A204.1 (cell line): ENCODE measurements around the gene SPOCK1.
"Not testable (repeated sequence)": the region's sequence is repeated elsewhere in the genome, so short reads cannot be mapped to it uniquely, and the experiment has no call there.

Source experiments
- FAIRE-seq: peaks from 2 replicates; lab custom pipeline; 2012; peaks lifted over from hg19 to GRCh38; lab: Jason Lieb, UNC

SPOCK1 gene

DNA sequence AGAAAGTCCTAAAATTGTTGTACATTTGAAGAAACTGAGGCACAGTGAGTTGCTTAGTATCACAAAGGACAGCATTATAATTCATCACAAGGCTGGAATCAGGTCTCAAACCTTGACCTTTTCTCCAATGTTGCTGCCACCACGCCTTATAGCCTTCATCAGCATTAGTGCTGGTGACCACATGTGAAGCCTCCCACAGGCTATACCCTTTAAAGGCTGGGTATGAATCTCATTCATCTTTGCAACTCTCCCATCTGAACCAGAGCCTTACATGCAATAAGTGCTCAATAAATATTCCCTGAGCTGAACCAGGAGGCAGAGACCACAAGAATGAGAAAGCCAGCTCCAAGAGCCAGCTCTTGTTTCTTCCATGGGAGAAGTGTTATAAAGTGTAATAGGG lies 104.7 kb downstream of the SPOCK1 start:
- FAIRE-seq = no peak

GRCh38 chr5:137393196-137393993 lies 105.7 kb downstream of the SPOCK1 start:
- no peak for FAIRE-seq

DNA sequence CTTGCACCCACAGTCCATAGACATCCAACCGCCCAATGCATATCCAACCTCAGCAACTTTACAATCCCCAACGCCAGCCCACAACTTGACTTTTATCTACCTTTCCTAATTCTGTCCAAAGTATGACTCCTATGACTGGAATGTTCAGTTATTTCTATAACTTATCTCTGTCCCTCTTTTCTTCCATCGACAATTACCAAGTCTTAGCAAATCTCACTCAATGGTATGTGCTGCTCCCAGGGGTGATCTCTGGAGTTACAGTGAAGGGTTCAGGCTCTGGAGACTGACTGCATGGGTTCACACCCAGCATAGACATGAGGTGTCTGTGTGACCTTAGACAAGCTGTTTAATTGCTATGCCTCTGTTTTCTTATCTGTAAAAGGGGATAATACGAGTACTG lies 106.9 kb downstream of the SPOCK1 start:
- FAIRE-seq = no peak

DNA sequence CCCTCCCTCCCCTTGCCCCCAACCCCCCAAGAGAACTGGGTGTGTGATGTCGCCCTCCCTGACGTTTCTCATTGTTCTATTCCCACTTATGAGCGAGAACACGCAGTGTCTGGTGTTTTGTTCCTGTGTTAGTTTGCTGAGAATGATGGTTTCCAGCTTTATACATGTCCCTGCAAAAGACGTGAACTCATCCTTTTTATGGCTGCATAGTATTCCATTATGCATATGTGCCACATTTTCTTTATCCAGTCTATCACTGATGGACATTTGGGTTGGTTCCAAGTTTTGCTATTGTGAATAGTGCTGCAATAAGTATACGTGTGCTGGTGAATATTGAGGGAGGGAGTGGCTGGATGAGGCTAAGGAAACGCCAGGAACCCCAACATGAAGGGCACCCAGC lies 108.1 kb downstream of the SPOCK1 start:
- not testable (repeated sequence) for FAIRE-seq

DNA sequence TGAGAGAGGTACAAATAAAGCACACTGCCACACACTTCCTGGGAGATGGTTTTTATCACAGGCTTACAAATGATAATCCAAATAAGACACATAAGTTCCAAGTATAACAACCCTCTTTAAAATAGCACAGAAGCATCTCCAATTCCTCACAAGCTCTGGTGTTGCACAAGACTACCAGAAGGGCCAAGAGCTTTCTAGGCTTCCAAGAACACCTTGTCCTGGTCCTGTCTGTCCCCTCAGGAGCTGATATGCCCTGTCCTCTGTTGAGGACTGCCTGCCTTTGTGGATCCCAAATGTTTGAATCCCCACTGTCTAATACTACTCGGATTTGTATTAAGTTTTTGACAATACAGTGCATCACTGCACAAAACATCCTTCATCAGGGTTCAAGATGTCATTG lies 110.1 kb downstream of the SPOCK1 start:
- no peak for FAIRE-seq

- FAIRE-seq = no peak
These were observed 114.1 kb downstream of the SPOCK1 start for GRCh38 chr5:137385064-137385463.

- FAIRE-seq = no peak
These were observed 115.2 kb downstream of the SPOCK1 start for GRCh38 chr5:137383909-137384308.

DNA sequence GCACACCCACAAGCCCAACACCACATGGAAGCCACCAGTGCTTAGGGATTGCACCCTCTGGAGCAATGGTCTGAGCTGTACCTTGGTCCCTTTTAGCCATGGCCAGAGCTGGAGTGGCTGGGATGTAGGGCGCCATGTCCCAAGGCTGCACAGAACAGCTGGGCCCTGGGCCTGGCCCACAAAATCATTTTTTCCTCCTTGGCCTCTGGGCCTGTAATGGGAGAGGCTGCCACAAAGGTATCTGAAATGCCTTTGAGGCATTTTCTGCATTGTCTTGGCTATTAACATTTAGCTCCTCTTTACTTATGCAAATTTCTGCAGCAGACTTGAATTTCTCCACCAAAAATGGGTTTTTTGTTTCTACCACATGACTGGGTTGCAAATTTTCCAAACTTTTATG lies 117.6 kb downstream of the SPOCK1 start:
- FAIRE-seq = no peak

GRCh38 chr5:137379555-137380286 lies 119.4 kb downstream of the SPOCK1 start:
- no peak for FAIRE-seq

DNA sequence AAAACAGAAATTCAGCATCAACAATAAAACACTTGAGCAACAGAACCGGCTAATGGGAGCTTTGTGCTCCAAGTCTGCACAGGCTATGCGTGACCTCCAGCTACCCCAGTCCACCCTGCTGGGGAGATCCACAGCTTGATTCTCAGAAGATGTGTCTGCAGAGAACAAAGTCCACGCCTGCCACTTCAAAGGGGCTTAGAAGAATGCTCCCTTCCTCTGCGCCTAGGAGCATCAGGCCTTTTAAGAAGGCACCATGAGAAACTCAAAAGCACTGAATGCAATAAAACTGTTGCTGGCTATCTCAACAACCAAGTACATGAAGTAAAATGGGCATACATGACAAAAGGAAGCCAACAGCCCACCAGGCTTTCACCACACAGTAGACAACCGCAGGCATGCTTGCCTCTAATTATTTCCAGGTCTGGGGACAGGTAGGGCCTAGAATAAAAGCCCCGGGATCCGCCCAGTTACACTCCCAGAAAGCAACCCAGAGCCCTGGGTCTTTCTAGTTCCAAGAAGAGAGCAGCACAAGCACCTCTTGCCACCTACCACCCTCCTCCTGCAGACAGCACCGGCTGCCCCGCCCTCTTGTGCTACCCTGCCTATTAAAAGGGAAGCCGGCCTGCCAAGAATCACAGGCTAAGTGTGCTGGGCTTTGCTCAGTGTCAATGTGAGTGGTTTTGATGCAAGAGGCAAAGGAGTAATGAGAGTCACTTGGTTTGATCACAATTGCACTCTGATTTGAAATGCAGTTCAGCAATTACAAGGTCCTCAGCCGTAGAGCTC lies 123.2 kb downstream of the SPOCK1 start:
- FAIRE-seq = no peak

GRCh38 chr5:137374110-137374714 lies 124.9 kb downstream of the SPOCK1 start:
- no peak for FAIRE-seq

DNA sequence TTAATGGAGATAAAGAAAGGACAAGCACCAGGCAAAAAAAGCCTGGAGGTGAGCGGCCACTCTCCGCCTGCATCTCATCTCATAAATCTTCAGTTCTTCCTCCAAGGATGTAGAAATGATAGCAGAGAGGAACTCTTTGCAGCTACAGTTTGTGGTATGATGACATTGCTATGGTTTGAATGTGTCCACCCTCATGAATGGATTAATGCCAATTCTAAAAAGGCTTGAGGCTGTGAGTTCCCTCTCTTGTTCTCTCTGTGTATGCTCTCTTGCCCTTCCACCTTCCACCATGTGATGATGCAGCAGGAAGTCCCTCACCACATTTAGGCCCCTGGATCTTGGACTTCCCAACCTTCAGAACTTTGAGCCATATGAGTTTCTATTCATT lies 126.4 kb downstream of the SPOCK1 start:
- no peak for FAIRE-seq

DNA sequence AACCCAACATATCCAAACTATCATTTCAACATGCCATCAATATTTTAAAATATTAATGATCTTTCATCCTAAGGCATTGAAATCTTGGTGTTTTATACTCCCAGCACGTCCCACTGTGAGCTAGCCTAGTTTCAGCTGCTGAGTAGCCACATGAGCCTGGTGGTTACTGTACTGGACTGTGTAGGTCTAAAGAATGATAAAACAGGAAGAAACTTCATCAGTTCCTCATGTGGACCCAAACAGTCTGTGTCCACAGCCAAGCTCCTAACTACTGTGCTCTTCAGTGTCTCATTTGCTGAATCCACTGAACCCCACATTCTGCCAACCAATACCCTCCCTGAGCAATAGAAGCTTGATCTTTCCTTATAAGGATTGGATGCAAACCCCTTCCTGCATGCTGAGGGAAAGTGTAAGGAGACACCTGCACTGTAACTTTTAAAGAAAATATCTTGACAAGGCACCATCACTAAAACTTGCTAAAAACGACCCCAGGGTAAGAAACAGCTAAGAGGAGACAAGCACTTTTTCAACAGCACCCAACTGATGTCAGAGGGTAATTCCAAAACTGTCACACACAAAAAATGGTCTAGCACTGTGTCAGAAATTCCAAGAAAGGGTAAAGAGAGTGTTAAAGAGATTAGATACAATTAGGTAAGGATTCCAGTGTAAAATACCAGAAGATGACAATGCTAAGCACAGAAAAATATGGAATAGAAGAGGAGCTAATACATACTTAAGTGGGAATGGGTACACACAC lies 126.9 kb downstream of the SPOCK1 start:
- no peak for FAIRE-seq

- FAIRE-seq = no peak
These were observed 128.7 kb downstream of the SPOCK1 start for GRCh38 chr5:137370096-137371071.

GRCh38 chr5:137368651-137369050 lies 130.5 kb downstream of the SPOCK1 start:
- FAIRE-seq = no peak

DNA sequence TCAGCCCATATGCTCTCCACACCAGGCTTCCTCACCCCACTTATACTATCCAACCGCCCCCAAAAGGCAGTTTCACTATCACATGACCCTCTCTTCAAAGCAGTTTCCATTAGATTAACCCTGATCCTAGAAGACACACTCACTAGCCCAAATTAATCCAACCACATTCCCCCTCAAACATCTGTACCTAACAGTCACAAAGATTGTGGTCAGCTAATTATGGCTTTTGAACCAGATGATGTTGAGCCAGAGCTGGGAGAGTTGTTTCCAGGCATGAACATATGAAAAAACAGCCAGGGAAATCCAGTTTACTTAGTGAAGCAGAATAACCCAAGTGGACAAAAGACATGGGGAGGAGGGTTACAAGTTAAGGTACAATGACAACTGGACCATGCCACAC lies 131.2 kb downstream of the SPOCK1 start:
- FAIRE-seq = no peak

DNA sequence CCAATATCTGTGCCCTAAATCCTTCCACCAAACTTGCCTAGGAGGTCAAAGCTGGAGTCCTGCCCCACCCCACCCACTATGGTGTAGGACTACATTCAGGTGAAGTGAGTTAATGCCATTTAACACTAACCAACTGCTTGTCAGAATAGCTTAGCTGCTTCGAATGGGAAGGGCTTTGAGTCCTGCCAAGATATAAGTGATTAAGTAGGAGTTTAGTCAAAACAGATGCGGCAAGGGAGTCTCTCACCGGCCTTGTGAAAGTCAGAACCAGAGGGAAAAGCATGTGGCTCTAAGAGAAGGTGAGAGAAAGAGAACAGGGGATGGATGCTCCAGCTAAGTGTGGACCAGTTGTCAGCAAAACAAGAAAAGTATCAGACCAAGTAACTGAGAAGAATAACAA lies 132.6 kb downstream of the SPOCK1 start:
- no peak for FAIRE-seq

- no peak for FAIRE-seq
These were observed 133.8 kb downstream of the SPOCK1 start for GRCh38 chr5:137365126-137365865.

DNA sequence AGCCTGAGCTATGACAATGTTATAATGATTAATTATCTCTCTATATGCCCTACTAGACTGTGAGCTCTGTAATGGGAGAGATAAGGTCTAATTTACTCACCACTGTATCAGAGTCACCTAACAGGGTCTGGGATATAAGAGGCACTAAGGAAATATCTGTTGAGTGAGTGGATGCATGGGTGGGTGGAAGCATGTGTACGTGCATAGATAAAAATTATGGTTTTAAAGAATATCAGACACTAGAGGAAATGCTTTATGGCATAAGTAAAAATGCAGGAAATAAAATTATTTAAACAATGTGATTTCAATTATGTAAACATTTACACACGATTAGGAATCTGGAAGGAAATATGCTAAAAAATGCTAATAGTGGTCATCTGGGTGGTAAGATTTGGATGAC lies 137.8 kb downstream of the SPOCK1 start:
- FAIRE-seq = no peak

- no peak for FAIRE-seq
These were observed 138.5 kb downstream of the SPOCK1 start for GRCh38 chr5:137360607-137361006.
